ENCODE data around the gene RENBP. TPM values are rescaled to one million over a fixed set of nuclear protein-coding genes. Genes with fewer than 3 reads are reported as not detected.
A peak's percentile ranks its signal among the peaks of the same experiment; 100 is the strongest.

The RENBP gene
- total and polyA plus RNA-seq, 2 of the 13 experiments (the other 11 are each of a cell fraction or from before 2014, with no cell fraction given) = 1.4 to 2.6 TPM

DNA sequence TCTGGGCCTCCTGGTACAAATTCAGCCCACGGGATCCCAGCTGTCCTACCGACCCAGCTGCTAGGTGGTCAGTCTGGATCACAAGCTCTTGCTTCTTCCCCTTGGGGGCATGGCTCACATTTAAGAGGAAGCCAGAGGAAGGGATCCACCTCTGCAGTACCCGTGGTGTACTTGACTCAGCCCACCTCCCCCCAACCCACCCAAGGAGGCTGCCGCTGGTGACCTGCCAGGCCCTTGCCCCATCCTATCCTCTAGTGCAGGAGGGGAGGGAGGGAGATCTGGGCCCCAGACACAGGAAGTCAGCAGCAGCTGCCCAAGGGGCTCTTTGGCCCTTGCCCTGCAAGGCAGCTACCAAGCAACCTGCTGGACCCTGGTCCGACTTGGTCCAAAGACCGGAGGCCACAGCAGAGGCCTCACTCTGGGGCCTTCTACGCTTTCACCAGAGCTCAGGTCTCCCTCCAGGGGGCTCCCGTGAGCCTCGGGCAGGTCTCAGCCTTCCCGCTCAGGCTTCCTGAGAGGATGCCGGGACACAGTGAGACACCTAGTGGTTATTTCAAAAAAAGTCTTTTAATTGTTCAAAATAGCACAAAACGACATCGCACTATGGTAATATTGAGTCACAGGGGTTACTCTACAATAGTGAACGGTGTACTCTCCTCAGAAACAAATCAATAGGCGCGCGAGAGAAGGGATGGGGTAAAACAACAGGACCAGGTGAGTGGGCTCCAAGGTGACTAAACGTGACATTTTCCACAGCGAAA lies 2.7 kb upstream of the RENBP start (continued):
- TF ChIP-seq ISL2 (CRISPR knock-in tag; IDR thresholded peaks at IDR 0.05) (0 out of 2 replicates have a peak, but pooled peaks have one; percentile 26), SAP130 (CRISPR knock-in tag; IDR thresholded peaks at IDR 0.05; ENCODE audit: low read depth) (peak; percentile 63), ZFP36L1 (CRISPR knock-in tag; IDR thresholded peaks at IDR 0.05) (no peak), ZNF576 (CRISPR knock-in tag; IDR thresholded peaks at IDR 0.05) (no peak), ZSCAN25 (CRISPR knock-in tag; IDR thresholded peaks at IDR 0.05) (peak; percentile 76), HNF4A (CRISPR knock-in tag; IDR thresholded peaks at IDR 0.05) (peak; percentile 95), FOXM1 (CRISPR knock-in tag; IDR thresholded peaks at IDR 0.05) (no peak), ZBTB38 (CRISPR knock-in tag; IDR thresholded peaks at IDR 0.05) (no peak), ZBTB3 (CRISPR knock-in tag; IDR thresholded peaks at IDR 0.05; ENCODE audit: borderline replicate concordance, low read depth) (no peak), KDM6A (CRISPR knock-in tag; IDR thresholded peaks at IDR 0.05; ENCODE audit: low read depth) (peak; percentile 55), ZNF44 (CRISPR knock-in tag; IDR thresholded peaks at IDR 0.05) (no peak), JUNB (CRISPR knock-in tag; IDR thresholded peaks at IDR 0.05; ENCODE audit: borderline replicate concordance) (no peak), TMF1 (CRISPR knock-in tag; IDR thresholded peaks at IDR 0.05; ENCODE audit: low read depth) (no peak), ZNF614 (CRISPR knock-in tag; IDR thresholded peaks at IDR 0.05; ENCODE audit: borderline replicate concordance) (peak; percentile 23; the same call in 1 of the 2 replicates), NFRKB (IDR thresholded peaks at IDR 0.05) (no peak), ZNF337 (CRISPR knock-in tag; IDR thresholded peaks at IDR 0.05; ENCODE audit: borderline replicate concordance, low read depth) (no peak), HDAC6 (IDR thresholded peaks at IDR 0.05; ENCODE audit: low read depth, low read length) (no peak), REPIN1 (CRISPR knock-in tag; IDR thresholded peaks at IDR 0.05; ENCODE audit: borderline replicate concordance, low read depth) (peak; percentile 16; the same call in 1 of the 2 replicates), SALL1 (CRISPR knock-in tag; IDR thresholded peaks at IDR 0.05) (peak; percentile 42; the same call in 1 of the 2 replicates)
- TF ChIP-seq, protein P1, sequence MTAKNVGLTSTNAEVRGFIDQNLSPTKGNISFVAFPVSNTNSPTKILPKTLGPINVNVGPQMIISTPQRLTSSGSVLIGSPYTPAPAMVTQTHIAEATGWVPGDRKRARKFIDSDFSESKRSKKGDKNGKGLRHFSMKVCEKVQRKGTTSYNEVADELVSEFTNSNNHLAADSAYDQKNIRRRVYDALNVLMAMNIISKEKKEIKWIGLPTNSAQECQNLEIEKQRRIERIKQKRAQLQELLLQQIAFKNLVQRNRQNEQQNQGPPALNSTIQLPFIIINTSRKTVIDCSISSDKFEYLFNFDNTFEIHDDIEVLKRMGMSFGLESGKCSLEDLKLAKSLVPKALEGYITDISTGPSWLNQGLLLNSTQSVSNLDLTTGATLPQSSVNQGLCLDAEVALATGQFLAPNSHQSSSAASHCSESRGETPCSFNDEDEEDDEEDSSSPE (CRISPR knock-in tag; IDR thresholded peaks at IDR 0.05) = peak; percentile 55; the same call in 1 of the 2 replicates
- TF ChIP-seq, protein P2, sequence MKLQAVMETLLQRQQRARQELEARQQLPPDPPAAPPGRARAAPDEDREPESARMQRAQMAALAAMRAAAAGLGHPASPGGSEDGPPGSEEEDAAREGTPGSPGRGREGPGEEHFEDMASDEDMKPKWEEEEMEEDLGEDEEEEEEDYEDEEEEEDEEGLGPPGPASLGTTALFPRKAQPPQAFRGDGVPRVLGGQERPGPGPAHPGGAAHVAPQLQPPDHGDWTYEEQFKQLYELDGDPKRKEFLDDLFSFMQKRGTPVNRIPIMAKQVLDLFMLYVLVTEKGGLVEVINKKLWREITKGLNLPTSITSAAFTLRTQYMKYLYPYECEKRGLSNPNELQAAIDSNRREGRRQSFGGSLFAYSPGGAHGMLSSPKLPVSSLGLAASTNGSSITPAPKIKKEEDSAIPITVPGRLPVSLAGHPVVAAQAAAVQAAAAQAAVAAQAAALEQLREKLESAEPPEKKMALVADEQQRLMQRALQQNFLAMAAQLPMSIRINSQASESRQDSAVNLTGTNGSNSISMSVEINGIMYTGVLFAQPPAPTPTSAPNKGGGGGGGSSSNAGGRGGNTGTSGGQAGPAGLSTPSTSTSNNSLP (IDR thresholded peaks at IDR 0.05; ENCODE audit: low read depth, low read length) = 0 out of 2 replicates have a peak, but pooled peaks have one; percentile 5
- TF ChIP-seq, protein P3, sequence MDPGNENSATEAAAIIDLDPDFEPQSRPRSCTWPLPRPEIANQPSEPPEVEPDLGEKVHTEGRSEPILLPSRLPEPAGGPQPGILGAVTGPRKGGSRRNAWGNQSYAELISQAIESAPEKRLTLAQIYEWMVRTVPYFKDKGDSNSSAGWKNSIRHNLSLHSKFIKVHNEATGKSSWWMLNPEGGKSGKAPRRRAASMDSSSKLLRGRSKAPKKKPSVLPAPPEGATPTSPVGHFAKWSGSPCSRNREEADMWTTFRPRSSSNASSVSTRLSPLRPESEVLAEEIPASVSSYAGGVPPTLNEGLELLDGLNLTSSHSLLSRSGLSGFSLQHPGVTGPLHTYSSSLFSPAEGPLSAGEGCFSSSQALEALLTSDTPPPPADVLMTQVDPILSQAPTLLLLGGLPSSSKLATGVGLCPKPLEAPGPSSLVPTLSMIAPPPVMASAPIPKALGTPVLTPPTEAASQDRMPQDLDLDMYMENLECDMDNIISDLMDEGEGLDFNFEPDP (CRISPR knock-in tag; conservative IDR thresholded peaks at IDR 0.05) = no peak
- TF ChIP-seq, protein P4, sequence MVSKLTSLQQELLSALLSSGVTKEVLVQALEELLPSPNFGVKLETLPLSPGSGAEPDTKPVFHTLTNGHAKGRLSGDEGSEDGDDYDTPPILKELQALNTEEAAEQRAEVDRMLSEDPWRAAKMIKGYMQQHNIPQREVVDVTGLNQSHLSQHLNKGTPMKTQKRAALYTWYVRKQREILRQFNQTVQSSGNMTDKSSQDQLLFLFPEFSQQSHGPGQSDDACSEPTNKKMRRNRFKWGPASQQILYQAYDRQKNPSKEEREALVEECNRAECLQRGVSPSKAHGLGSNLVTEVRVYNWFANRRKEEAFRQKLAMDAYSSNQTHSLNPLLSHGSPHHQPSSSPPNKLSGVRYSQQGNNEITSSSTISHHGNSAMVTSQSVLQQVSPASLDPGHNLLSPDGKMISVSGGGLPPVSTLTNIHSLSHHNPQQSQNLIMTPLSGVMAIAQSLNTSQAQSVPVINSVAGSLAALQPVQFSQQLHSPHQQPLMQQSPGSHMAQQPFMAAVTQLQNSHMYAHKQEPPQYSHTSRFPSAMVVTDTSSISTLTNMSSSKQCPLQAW (CRISPR knock-in tag; IDR thresholded peaks at IDR 0.05) = peak; percentile 52; the same call in 1 of the 2 replicates

All from HepG2 (cell line).